ENCODE measurements around the gene CCDC175. TPM values are rescaled to one million over a fixed set of nuclear protein-coding genes. Genes with fewer than 3 reads are reported as not detected.

CCDC175 gene
- total and polyA plus RNA-seq, 9 donors, result not detected

DNA sequence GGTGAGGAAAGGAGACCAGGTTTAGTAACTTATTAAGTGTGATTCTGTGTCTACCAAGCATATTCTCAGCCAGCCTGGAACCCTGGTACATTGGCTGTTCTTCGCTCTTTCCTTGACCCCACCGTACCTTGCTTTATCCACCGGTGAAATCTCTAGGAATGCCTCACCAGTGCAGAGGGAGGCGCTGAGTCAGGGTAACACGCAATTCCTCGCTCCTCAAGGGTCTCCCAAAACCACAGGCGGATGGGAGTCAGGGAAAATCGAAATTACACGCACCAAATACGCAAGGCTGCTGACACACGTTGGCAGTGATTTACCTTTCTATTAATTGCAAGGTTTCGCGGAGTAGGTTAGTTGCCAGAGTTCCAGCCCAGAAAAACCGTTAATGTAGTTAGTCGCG, 93.2 kb downstream of the CCDC175 start:
- Histone ChIP-seq H3K36me3 (ENCODE audit: control insufficient read depth, insufficient read depth, low read length) (peaks cover 15% of the 10 kb centered on the region), H3K9me3 (replicated peaks; ENCODE audit: control insufficient read depth, low read depth, low read length) (no peaks in the 10 kb centered on the region), H3K27me3 (ENCODE audit: control insufficient read depth, insufficient read depth, low read length) (no peaks in the 10 kb centered on the region), H3K27ac (ENCODE audit: low read length) (peak overlapping the region; percentile 95), H3K4me1 (ENCODE audit: control insufficient read depth, insufficient read depth, low read length) (peaks cover 17% of the 10 kb centered on the region), H3K4me3 (ENCODE audit: low read length) (peak overlapping the region; percentile 68)
- WGBS (ENCODE audit: insufficient coverage), result 0% methylated on average over 12 of the region's 16 CpGs
- DNase-seq, result peak; percentile 48

- peaks cover 18% of the 10 kb centered on the region for H3K36me3 ChIP-seq (ENCODE audit: control insufficient read depth, insufficient read depth, low read length)
- no peaks in the 10 kb centered on the region for H3K27me3 ChIP-seq (ENCODE audit: control insufficient read depth, insufficient read depth, low read length)
- H3K27ac ChIP-seq (ENCODE audit: low read length), result peak overlapping the region; percentile 44
- peak overlapping the region; percentile 68 for H3K4me3 ChIP-seq (ENCODE audit: low read length)
- no peaks in the 10 kb centered on the region for H3K9me3 ChIP-seq (replicated peaks; ENCODE audit: control insufficient read depth, low read depth, low read length)
- WGBS (ENCODE audit: insufficient coverage), result 39% methylated on average over 3 of the region's 6 CpGs
- H3K4me1 ChIP-seq (ENCODE audit: control insufficient read depth, insufficient read depth, low read length), result peaks cover 17% of the 10 kb centered on the region
- peak; percentile 43 for DNase-seq
Observed at GRCh38 chr14:59482541-59483331, 93.9 kb downstream of the CCDC175 start.

GRCh38 chr14:59481871-59482540, 94.6 kb downstream of the CCDC175 start:
- Histone ChIP-seq H3K9me3 (replicated peaks; ENCODE audit: control insufficient read depth, low read depth, low read length) (no peaks in the 10 kb centered on the region), H3K27me3 (ENCODE audit: control insufficient read depth, insufficient read depth, low read length) (no peaks in the 10 kb centered on the region), H3K4me3 (ENCODE audit: low read length) (no peak overlapping the region), H3K27ac (ENCODE audit: low read length) (no peak overlapping the region), H3K4me1 (ENCODE audit: control insufficient read depth, insufficient read depth, low read length) (peaks cover 17% of the 10 kb centered on the region), H3K36me3 (ENCODE audit: control insufficient read depth, insufficient read depth, low read length) (peaks cover 18% of the 10 kb centered on the region)
- peak; percentile 19 for DNase-seq
- no CpG with 5 or more reads among the region's 2 CpGs for WGBS (ENCODE audit: insufficient coverage)

DNA sequence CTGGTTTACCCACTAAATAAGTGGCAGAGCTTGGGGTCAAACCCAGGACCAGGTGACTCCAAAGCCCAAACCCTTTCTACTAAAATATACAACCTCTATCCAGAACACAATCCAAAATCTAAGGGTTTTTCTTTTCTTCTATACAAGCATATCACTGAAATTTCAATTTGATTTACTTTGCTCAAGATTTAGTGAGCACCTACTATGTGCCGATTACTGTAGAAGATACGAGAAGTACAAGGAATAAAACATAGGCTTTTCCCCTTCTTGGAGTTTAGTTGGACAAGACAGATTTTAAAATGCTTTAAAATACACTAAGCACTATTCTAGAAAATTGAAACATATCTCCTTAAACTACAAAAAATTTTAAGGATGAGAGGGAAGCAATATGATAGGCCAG, 95.2 kb downstream of the CCDC175 start:
- H3K4me1 ChIP-seq (ENCODE audit: control insufficient read depth, insufficient read depth, low read length), result peaks cover 17% of the 10 kb centered on the region
- H3K9me3 ChIP-seq (replicated peaks; ENCODE audit: control insufficient read depth, low read depth, low read length), result no peaks in the 10 kb centered on the region
- H3K4me3 ChIP-seq (ENCODE audit: low read length), result no peak overlapping the region
- H3K36me3 ChIP-seq (ENCODE audit: control insufficient read depth, insufficient read depth, low read length), result peaks cover 24% of the 10 kb centered on the region
- no CpG with 5 or more reads among the region's 2 CpGs for WGBS (ENCODE audit: insufficient coverage)
- no peak for DNase-seq
- no peak overlapping the region for H3K27ac ChIP-seq (ENCODE audit: low read length)
- H3K27me3 ChIP-seq (ENCODE audit: control insufficient read depth, insufficient read depth, low read length), result no peaks in the 10 kb centered on the region

DNA sequence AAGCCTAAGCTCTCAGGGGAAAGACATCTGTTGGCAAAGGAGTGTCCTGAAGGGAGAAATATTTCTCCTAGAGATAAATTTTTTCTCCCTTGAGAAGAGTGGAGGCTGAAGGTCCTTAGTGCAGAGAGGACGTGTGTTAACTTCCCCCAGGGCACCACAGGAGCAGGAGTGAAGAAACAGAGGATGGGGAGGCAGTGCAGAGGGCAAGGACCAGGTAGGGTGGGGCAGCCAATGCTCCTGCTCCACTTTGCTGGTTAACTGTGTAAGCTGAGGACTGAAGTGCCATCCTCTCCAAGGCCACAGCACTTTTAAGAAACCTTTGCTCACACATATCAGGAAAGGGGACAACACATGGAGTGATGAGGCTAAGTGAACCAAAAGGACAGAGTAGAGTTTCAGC, 96.4 kb downstream of the CCDC175 start:
- WGBS (ENCODE audit: insufficient coverage), result no CpG with 5 or more reads among the region's 1 CpG
- H3K4me1 ChIP-seq (ENCODE audit: control insufficient read depth, insufficient read depth, low read length), result peaks cover 17% of the 10 kb centered on the region

DNA sequence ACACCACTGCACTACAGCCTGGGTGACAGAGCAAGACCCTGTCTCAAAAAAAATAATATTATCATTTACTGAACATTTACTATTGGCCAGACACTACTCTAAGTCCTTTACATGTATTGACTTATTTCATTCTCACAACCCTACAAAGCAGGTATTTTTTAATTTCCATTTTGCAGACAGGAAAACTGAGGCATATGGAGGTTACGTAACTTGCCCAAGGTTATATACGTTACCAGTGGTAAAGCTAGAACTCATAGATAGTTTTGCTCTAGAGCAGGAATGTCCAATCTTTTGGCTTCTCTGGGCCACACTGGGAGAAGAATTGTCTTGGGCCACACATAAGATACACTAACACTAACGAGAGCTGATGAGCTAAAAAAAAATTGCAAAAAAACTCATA, 98.1 kb downstream of the CCDC175 start:
- H3K36me3 ChIP-seq (ENCODE audit: control insufficient read depth, insufficient read depth, low read length), result peaks cover 42% of the 10 kb centered on the region

More for the DNA sequence above, 96.4 kb downstream of the CCDC175 start:
- H3K4me3 ChIP-seq (ENCODE audit: low read length), result no peak overlapping the region
- H3K9me3 ChIP-seq (replicated peaks; ENCODE audit: control insufficient read depth, low read depth, low read length), result no peaks in the 10 kb centered on the region
- peaks cover 32% of the 10 kb centered on the region for H3K36me3 ChIP-seq (ENCODE audit: control insufficient read depth, insufficient read depth, low read length)
- H3K27me3 ChIP-seq (ENCODE audit: control insufficient read depth, insufficient read depth, low read length), result no peaks in the 10 kb centered on the region
- DNase-seq, result no peak
- H3K27ac ChIP-seq (ENCODE audit: low read length), result no peak overlapping the region

GRCh38 chr14:59475709-59476108, 100.9 kb downstream of the CCDC175 start:
- no CpG with 5 or more reads among the region's 1 CpG for WGBS (ENCODE audit: insufficient coverage)
- Histone ChIP-seq H3K27me3 (ENCODE audit: control insufficient read depth, insufficient read depth, low read length) (no peaks in the 10 kb centered on the region), H3K36me3 (ENCODE audit: control insufficient read depth, insufficient read depth, low read length) (peaks cover 41% of the 10 kb centered on the region), H3K9me3 (replicated peaks; ENCODE audit: control insufficient read depth, low read depth, low read length) (no peaks in the 10 kb centered on the region), H3K4me3 (ENCODE audit: low read length) (no peak overlapping the region), H3K27ac (ENCODE audit: low read length) (no peak overlapping the region), H3K4me1 (ENCODE audit: control insufficient read depth, insufficient read depth, low read length) (no peaks in the 10 kb centered on the region)
- DNase-seq, result no peak

More for the DNA sequence above, 98.1 kb downstream of the CCDC175 start:
- Histone ChIP-seq H3K27me3 (ENCODE audit: control insufficient read depth, insufficient read depth, low read length) (no peaks in the 10 kb centered on the region), H3K9me3 (replicated peaks; ENCODE audit: control insufficient read depth, low read depth, low read length) (no peaks in the 10 kb centered on the region), H3K4me3 (ENCODE audit: low read length) (no peak overlapping the region), H3K27ac (ENCODE audit: low read length) (no peak overlapping the region), H3K4me1 (ENCODE audit: control insufficient read depth, insufficient read depth, low read length) (peaks cover 16% of the 10 kb centered on the region)
- DNase-seq, result no peak
- WGBS (ENCODE audit: insufficient coverage), result no CpG with 5 or more reads among the region's 3 CpGs

- DNase-seq, result no peak
- H3K27me3 ChIP-seq (ENCODE audit: control insufficient read depth, insufficient read depth, low read length), result no peaks in the 10 kb centered on the region
- H3K4me3 ChIP-seq (ENCODE audit: low read length), result no peak overlapping the region
- WGBS (ENCODE audit: insufficient coverage), result no CpG with 5 or more reads among the region's 1 CpG
- no peak overlapping the region for H3K27ac ChIP-seq (ENCODE audit: low read length)
- H3K36me3 ChIP-seq (ENCODE audit: control insufficient read depth, insufficient read depth, low read length), result peaks cover 46% of the 10 kb centered on the region
- H3K4me1 ChIP-seq (ENCODE audit: control insufficient read depth, insufficient read depth, low read length), result no peaks in the 10 kb centered on the region
- no peaks in the 10 kb centered on the region for H3K9me3 ChIP-seq (replicated peaks; ENCODE audit: control insufficient read depth, low read depth, low read length)
Observed at GRCh38 chr14:59474172-59474571, 102.4 kb downstream of the CCDC175 start.

DNA sequence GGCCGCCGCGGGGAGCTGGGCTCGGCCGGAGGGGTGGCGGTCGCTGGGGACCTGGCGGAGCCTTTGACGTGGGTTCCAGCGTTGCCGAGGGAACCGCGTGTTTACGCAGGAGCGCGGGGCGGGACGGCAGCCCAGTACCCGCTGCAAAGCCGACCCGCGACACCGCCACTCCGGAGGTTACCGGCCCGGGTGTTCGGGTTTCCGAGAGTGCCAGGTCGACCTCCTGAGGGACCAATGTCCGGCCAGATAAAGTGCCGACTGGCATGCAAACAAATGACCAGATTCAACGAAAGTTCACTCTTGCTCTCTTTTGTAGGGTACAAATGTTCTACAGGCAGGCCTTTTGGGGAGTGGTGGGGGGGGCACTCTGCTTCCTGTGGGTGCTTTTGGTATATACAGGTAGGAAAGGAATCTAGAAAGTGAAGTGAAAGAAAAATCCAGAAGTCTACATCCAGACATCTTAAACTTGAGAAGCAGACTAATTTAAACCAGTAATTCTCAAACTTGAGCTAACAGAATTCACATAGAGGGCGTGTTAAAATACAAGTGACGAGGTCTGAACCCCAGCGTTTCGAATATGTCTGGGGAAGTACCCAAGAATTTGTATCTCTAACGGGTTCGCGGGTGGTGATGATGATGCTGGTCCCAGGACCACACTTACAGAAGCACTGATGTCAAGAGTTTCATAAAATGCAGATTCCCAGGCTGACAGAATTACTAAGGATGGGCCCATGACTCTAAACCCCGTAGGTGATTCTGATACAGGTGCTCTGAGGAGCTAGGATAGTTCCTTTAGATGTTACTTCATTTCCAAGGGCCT, 111.1 kb downstream of the CCDC175 start, which contains the start of gene GPR135:
GPR135 (minus strand) TSS at position 65 of the 820 bp plus-strand sequence. CDS start 154 bp downstream, outside the sequence.
- 20% methylated on average over 37 of the region's 40 CpGs for WGBS (ENCODE audit: insufficient coverage)
- no peak for DNase-seq
- H3K27ac ChIP-seq (ENCODE audit: low read length), result peak within 1 kb of the TSS; percentile 71

More for the DNA sequence above, 111.1 kb downstream of the CCDC175 start, which contains the start of gene GPR135:
- Histone ChIP-seq H3K9me3 (replicated peaks; ENCODE audit: control insufficient read depth, low read depth, low read length) (no peaks in the 10 kb centered on the region), H3K36me3 (ENCODE audit: control insufficient read depth, insufficient read depth, low read length) (peaks cover 20% of the 10 kb centered on the region), H3K4me1 (ENCODE audit: control insufficient read depth, insufficient read depth, low read length) (peaks cover 10% of the 10 kb centered on the region), H3K4me3 (ENCODE audit: low read length) (peak within 1 kb of the TSS; percentile 63), H3K27me3 (ENCODE audit: control insufficient read depth, insufficient read depth, low read length) (peaks cover 3% of the 10 kb centered on the region)
